HepG2 (cell line): ENCODE data around the gene KANK4. TPM values are rescaled to one million over a fixed set of nuclear protein-coding genes. Genes with fewer than 3 reads are reported as not detected.

Experiments
- ATAC-seq: fragments of 200-7000 bp; cut with Tn5 transposase; 3 replicates; pipeline ENCODE4 v1.9.1; 2020; ENCODE audit warnings: mild to moderate bottlenecking, moderate library complexity
- BruUV-seq: library from RNA; stranded (reverse); fragments of 400-500 nt; replicated peaks from 2 replicates; lab custom pipeline; 2021; lab: Mats Ljungman, UMichigan
- CTCF ChIA-PET: fragments of 300-600 bp; formaldehyde crosslinking; extraction: SDS; loops from one replicate; lab custom pipeline; 2021; ENCODE audit warnings: low total read pairs, inconsistent platforms, low intra/inter-chr PET ratio; lab: Yijun Ruan, JAX
- POLR2A ChIA-PET: fragments of 350-600 bp; sonication (Branson Sonifier 250); formaldehyde crosslinking; loops from one replicate; lab custom pipeline; 2020; ENCODE audit warnings: antibody characterized with exemption, inconsistent platforms; lab: Yijun Ruan, JAX
- DNase-seq: peaks from one replicate; pipeline ENCODE4 v3.0.0-alpha.2; 2015; ENCODE audit warnings: low spot score
- FAIRE-seq: peaks from 3 replicates; lab custom pipeline; 2011; peaks lifted over from hg19 to GRCh38; lab: Jason Lieb, UNC
- H2AFZ ChIP-seq: one replicate; pipeline ENCODE4 v1.6.1; 2011; ENCODE audit warnings: low read length, inconsistent platforms
- H3K27ac ChIP-seq: fragments of 300-600 bp; 3 replicates; pipeline ENCODE4 v1.8.0; 2011; ENCODE audit warnings: mixed run types, mild to moderate bottlenecking, mixed read lengths, low read length, inconsistent platforms; ENCODE audit not compliant: insufficient read depth; ENCODE audit errors: extremely low read length
- H3K27me3 ChIP-seq, 2 experiments: fragments of 200-600 bp in 1 of 2; 2 replicates in 1 of 2; 3 replicates in 1 of 2; pipeline versions ENCODE4 v1.6.0 to v1.8.0; 2011; ENCODE audit warnings: low read length in 2 of 2, mild to moderate bottlenecking in 2 of 2, moderate library complexity in 2 of 2, inconsistent platforms in 1 of 2; ENCODE audit not compliant: insufficient read depth in 2 of 2, control insufficient read depth in 1 of 2
- H3K36me3 ChIP-seq, 2 experiments: fragments of 200-600 bp in 1 of 2; replicated peaks in 1 of 2; 2 replicates in 1 of 2; 3 replicates in 1 of 2; pipeline versions ENCODE4 v1.5.1 to v1.8.0; 2011; ENCODE audit warnings: low read length in 2 of 2, inconsistent platforms in 1 of 2; ENCODE audit not compliant: insufficient read depth in 2 of 2, control insufficient read depth in 1 of 2
- H3K4me1 ChIP-seq: 2 replicates; pipeline ENCODE4 v1.5.1; 2012; ENCODE audit warnings: low read length, inconsistent platforms; ENCODE audit not compliant: insufficient read depth
- H3K4me2 ChIP-seq: 2 replicates; pipeline ENCODE4 v1.6.0; 2011; ENCODE audit warnings: low read depth, low read length, inconsistent platforms
- H3K4me3 ChIP-seq, 3 experiments: fragments of 200-600 bp in 1 of 3; sonication (generic), shearing (Covaris generic) in 1 of 3; replicated peaks in 1 of 3; 2 replicates each; pipeline ENCODE4 v1.5.1; 2011 to 2016; ENCODE audit warnings: low read length in 3 of 3, inconsistent platforms in 2 of 3, low read depth in 2 of 3, mild to moderate bottlenecking in 2 of 3, control low read depth in 1 of 3, mixed read lengths in 1 of 3; ENCODE audit not compliant: insufficient read depth in 1 of 3
- H3K79me2 ChIP-seq: one replicate; pipeline ENCODE4 v1.6.1; 2011; ENCODE audit warnings: low read length, inconsistent platforms; ENCODE audit not compliant: insufficient read depth
- H3K9ac ChIP-seq: 2 replicates; pipeline ENCODE4 v1.6.0; 2011; ENCODE audit warnings: mild to moderate bottlenecking, low read depth, low read length, inconsistent platforms; ENCODE audit not compliant: insufficient read depth
- H3K9me3 ChIP-seq: 2 replicates; pipeline ENCODE4 v1.5.1; 2012; ENCODE audit warnings: mild to moderate bottlenecking, low read length
- H4K20me1 ChIP-seq: 2 replicates; pipeline ENCODE4 v1.6.0; 2011; ENCODE audit warnings: inconsistent platforms, mild to moderate bottlenecking, low read length, moderate library complexity; ENCODE audit not compliant: insufficient read depth
- ELF1 ChIP-seq: sonication (generic); formaldehyde crosslinking; IDR thresholded peaks from 2 replicates; pipeline ENCODE4 v1.4.0; 2020; ENCODE audit warnings: missing genetic modification reagents
- FOXP1 ChIP-seq, 2 experiments: fragments of 450-650 bp in 1 of 2; IDR thresholded peaks; 2 replicates each; pipeline ENCODE4 v1.6.1; 2017 to 2018; ENCODE audit warnings: antibody characterized with exemption in 1 of 2
- HMGA1 ChIP-seq: sonication (generic); formaldehyde crosslinking; conservative IDR thresholded peaks from 2 replicates; pipeline ENCODE4 v1.4.0; 2020; ENCODE audit warnings: missing genetic modification reagents
- MAFK ChIP-seq, 2 experiments: IDR thresholded peaks in 1 of 2; conservative IDR thresholded peaks in 1 of 2; 2 replicates each; pipeline ENCODE4 v1.6.1; 2011; ENCODE audit warnings: improper control_type of control experiment in 2 of 2, low read length in 2 of 2
- RFX1 ChIP-seq: fragments of 450-650 bp; IDR thresholded peaks from 2 replicates; pipeline ENCODE4 v1.6.1; 2017
- ZNF34 ChIP-seq: sonication (generic); formaldehyde crosslinking; IDR thresholded peaks from 2 replicates; pipeline ENCODE4 v1.4.0; 2020; ENCODE audit warnings: mild to moderate bottlenecking, missing genetic modification reagents, borderline replicate concordance
- WGBS: methylation state at CpG from one replicate; pipeline ENCODE4 v1.1.6; 2017; ENCODE audit warnings: low lambda C conversion rate; 5-methylcytosine and 5-hydroxymethylcytosine counted together
- in situ Hi-C: cut with HindIII; loops from 2 replicates; pipeline ENCODE4 v1.10.0; 2017; ENCODE audit warnings: low pct_unique_long_range_greater_than_20kb; ENCODE audit not compliant: extremely low pct_ligation_motif_present
- intact Hi-C: fragments of 100-400 bp; cut with micrococcal nuclease; formaldehyde crosslinking; loops from one replicate; pipeline ENCODE4 v1.10.0; 2022; ENCODE audit not compliant: unreplicated experiment
- polyA plus RNA-seq, 8 experiments: library from polyadenylated mRNA; depleted of rRNA in 3 of 8; stranded (reverse) in 7 of 8; unstranded in 1 of 8; fragments of >200 nt; fragmentation: Illumina TruSeq in 4 of 8; extraction: Trizol in 4 of 8; gene quantifications; 2 replicates each; pipeline versions ENCODE4 v1.2.1 to v1.2.3, GENCODE V29; 2011 to 2016; ENCODE audit warnings: low read depth in 4 of 8, missing spikeins in 1 of 8, mixed read lengths in 1 of 8; ENCODE audit not compliant: insufficient read depth in 1 of 8
- total RNA-seq, 5 experiments: library from RNA; depleted of rRNA; stranded (reverse); fragments of >200 nt; fragmentation: Illumina TruSeq; extraction: Trizol; gene quantifications; 2 replicates each; pipeline ENCODE4 v1.2.3, GENCODE V29; 2016; ENCODE audit warnings: low read depth in 1 of 5

The KANK4 gene
- total and polyA plus RNA-seq, 2 of the 13 experiments (the other 11 are each of a cell fraction or from before 2014, with no cell fraction given) = 16.1 to 25.7 TPM

DNA sequence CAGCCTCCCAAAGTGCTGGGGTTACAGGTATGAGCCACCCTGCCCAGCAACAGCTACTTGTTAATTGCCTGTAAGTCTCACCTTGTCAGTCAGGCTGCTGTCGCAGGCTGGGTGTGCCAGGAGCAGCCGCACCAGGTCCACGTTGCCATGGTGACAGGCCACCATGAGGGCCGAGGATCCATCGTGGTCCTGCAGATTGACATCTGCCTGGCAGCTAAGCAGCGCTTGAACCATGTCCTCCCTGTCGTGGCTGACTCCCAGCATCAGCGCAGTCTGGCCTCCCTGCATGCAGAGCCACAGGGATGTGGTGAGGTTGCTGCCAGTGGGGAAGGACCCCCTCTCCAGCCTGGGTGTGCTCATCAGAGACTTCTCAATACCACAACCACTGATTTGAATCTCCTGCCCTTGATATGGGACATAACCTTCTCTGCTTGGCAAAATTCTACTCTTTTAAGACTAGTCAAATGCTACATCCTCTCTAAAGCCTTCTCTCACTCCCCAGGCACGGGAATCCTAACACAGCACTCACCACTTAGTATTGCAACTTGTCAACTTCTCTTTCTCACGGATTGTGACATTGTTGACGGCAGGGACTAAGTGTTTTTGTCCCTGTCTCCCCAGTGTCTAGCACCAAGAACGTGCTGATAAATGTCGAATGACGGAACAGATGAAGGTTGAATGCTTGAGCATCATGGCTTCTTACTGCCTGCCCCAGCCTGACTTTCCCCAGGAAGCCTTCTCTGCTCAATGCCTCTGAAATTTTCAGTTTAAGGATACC, 71.7 kb downstream of the KANK4 start:
- peaks cover 1 to 28% of the 10 kb centered on the region in 2 experiments; a peak in 4 of 5 replicates for H3K36me3 ChIP-seq
- H3K9me3 ChIP-seq = no peaks in the 10 kb centered on the region
- H3K4me2 ChIP-seq = no peak overlapping the region
- DNase-seq = no peak
- in situ Hi-C loops (no loop called here), intact Hi-C loops (no loop called here)
- BruUV-seq = no TSS peak
- no peak for FAIRE-seq
- no peak overlapping the region for H3K4me3 ChIP-seq
- peaks cover 27% of the 10 kb centered on the region for H3K4me1 ChIP-seq
- ChIA-PET POLR2A (no interaction called here), CTCF (no interaction called here)
- no peaks in the 10 kb centered on the region for H3K79me2 ChIP-seq
- no peak overlapping the region for H2AFZ ChIP-seq
- WGBS = 93% methylated on average over 10 of the region's 14 CpGs
- no peaks in the 10 kb centered on the region for H4K20me1 ChIP-seq
- no peaks in the 10 kb centered on the region for H3K27me3 ChIP-seq
- no peak overlapping the region for H3K27ac ChIP-seq
- H3K9ac ChIP-seq = no peak overlapping the region
- no peak for ATAC-seq
- TF ChIP-seq RFX1 (peak; percentile 15; the same call in 1 of the 2 replicates), ZNF34 (CRISPR knock-in tag) (no peak), ELF1 (CRISPR knock-in tag) (no peak)

DNA sequence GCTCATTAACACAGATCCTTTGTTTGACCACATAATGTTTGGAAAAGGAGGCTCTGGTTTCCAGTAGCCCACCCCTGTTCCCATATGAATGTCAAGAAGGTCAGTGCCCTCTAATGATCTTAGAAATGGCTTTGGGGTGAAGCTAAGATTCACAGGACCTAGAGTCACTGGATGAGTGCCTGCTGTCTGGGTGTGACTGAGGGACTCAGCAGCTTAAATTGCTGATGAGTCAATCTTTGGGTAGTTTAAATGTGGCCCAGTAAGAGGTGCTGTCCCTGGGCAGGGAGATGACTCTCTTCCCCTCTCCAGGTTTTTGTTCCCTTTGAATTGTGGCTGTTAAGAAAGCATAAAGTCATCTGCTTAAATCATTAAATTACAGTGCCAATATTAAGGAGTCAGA, 74.0 kb downstream of the KANK4 start:
- no peak for FAIRE-seq
- Histone ChIP-seq H3K27me3 (no peaks in the 10 kb centered on the region), H3K36me3 (peaks cover 0 to 9% of the 10 kb centered on the region in 2 experiments; a peak in 3 of 5 replicates), H3K27ac (no peak overlapping the region), H3K4me2 (no peak overlapping the region), H4K20me1 (no peaks in the 10 kb centered on the region), H3K4me1 (peaks cover 49% of the 10 kb centered on the region), H3K9ac (no peak overlapping the region), H3K79me2 (no peaks in the 10 kb centered on the region), H3K9me3 (no peaks in the 10 kb centered on the region), H2AFZ (no peak overlapping the region), H3K4me3 (no peak overlapping the region)
- in situ Hi-C loops = no loop called here
- CTCF ChIA-PET = no interaction called here
- DNase-seq = no peak
- intact Hi-C loops = no loop called here
- BruUV-seq = no TSS peak
- no peak for ATAC-seq
- TF ChIP-seq MAFK (conservative IDR thresholded peaks at IDR 0.05 in 1 of 2, IDR thresholded peaks at IDR 0.05 in 1 of 2; ENCODE audit: low read length in 2 of 2) (peak; percentile 32 to 40; a peak in 2 of 4 replicates), FOXP1 (IDR thresholded peaks at IDR 0.05) (no peak), FOXP1 (CRISPR knock-in tag; IDR thresholded peaks at IDR 0.05) (no peak), HMGA1 (CRISPR knock-in tag) (no peak)
- POLR2A ChIA-PET = no interaction called here
